ENCODE results near the gene HM13. TPM values are rescaled to one million over a fixed set of nuclear protein-coding genes. Genes with fewer than 3 reads are reported as not detected.

Gene HM13
- total and polyA plus RNA-seq, 3 donors from 2014 or later = 68.7 to 97.5 (median 86.7) TPM

DNA sequence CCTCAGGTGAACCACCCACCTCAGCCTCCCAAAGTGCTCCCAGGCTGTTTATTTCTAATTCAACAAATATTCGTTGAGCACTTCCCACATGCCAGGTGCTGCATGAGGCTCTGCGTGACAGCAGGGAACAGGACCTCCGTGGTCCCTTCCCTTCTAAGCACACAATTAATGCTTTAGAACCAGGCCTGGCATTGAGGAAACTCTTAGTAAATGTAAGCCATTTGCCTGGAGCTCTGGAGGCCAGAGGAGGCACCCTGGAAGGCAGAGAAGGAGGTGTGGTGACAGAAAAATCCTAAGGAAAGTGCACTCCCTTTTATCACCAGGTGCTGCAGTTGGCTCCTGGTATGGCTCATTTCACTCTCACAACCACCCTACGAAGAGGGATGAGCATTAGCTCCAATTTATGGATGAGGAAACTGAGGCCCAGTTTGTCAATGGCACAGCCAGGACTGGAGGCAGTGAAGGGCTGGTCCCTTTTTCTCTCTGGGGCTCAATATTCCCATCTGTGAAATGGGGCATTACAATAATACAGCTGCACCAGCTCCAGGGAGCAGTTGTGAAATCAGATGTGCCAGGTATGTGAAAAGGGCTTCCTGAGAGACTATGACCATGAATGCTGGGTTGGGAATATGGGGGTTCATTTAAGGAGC lies 82.7 kb downstream of the HM13 start:
- no peaks in the 10 kb centered on the region for H3K27me3 ChIP-seq
- no peak for DNase-seq
- TF ChIP-seq, protein P1, sequence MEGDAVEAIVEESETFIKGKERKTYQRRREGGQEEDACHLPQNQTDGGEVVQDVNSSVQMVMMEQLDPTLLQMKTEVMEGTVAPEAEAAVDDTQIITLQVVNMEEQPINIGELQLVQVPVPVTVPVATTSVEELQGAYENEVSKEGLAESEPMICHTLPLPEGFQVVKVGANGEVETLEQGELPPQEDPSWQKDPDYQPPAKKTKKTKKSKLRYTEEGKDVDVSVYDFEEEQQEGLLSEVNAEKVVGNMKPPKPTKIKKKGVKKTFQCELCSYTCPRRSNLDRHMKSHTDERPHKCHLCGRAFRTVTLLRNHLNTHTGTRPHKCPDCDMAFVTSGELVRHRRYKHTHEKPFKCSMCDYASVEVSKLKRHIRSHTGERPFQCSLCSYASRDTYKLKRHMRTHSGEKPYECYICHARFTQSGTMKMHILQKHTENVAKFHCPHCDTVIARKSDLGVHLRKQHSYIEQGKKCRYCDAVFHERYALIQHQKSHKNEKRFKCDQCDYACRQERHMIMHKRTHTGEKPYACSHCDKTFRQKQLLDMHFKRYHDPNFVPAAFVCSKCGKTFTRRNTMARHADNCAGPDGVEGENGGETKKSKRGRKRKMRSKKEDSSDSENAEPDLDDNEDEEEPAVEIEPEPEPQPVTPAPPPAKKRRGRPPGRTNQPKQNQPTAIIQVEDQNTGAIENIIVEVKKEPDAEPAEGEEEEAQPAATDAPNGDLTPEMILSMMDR (IDR thresholded peaks at IDR 0.05) = no peak
- no peak for TF ChIP-seq POLR2A (IDR thresholded peaks at IDR 0.05)
- no peaks in the 10 kb centered on the region for H3K9me3 ChIP-seq
- no peak overlapping the region for H3K4me3 ChIP-seq
- no peaks in the 10 kb centered on the region for H3K36me3 ChIP-seq (ENCODE audit: low read depth, missing control alignments)
- H3K4me1 ChIP-seq = peaks cover 8% of the 10 kb centered on the region
- 70 to 75% methylated on average over 4 of the region's 4 CpGs for WGBS, 2 donors
- peak overlapping the region in 1 of 2 donors; percentile 75 for H3K27ac ChIP-seq
- intact Hi-C loops (cut with DNase I; ENCODE audit: low total_unique reads) = no loop called here

DNA sequence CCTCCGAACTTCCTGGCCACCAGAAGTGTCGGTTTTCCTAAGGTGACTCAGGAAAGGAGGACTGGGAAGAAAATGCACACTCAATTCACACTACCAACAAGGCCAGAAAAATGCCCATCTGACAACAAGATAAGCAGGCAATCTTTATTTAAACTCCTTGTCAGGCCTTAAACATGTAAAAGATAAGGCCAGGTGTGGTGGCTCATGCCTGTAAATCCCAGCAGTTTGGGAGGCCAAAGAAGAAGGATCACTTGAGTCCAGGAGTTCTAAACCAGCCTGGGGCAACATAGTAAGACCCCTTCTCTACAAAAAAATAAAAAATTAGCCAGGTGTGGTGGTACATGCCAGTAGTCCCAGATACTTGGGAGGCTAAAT lies 83.2 kb downstream of the HM13 start:
- no peaks in the 10 kb centered on the region for H3K36me3 ChIP-seq (ENCODE audit: low read depth, missing control alignments)
- 88 to 96% methylated on average over 2 of the region's 2 CpGs for WGBS, 2 donors
- no peak overlapping the region for H3K4me3 ChIP-seq
- H3K27me3 ChIP-seq = no peaks in the 10 kb centered on the region
- no peak for DNase-seq
- TF ChIP-seq, protein P1 (IDR thresholded peaks at IDR 0.05) = no peak
- no peak for TF ChIP-seq POLR2A (IDR thresholded peaks at IDR 0.05)
- H3K9me3 ChIP-seq = no peaks in the 10 kb centered on the region
- no peak overlapping the region for H3K27ac ChIP-seq
- H3K4me1 ChIP-seq = peaks cover 8% of the 10 kb centered on the region
- intact Hi-C loops (cut with DNase I; ENCODE audit: low total_unique reads) = no loop called here

DNA sequence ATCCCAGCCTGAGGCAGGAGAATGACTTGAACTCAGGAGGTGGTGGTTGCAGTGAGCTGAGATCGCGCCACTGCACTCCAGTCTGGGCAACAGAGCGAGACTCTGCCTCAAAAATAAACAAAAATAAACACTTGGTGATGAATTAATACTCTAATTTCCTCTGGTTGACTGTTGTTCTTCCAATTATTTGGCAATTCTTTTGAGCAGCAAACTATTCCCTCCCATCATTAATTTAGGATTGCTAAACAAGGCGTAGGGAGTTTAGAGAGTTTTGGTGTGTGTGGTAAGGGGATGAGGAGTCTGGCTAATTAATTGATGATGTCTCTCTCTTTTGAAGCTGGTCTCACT lies 88.2 kb downstream of the HM13 start:
- DNase-seq = no peak
- 57 to 85% methylated on average over 4 of the region's 4 CpGs for WGBS, 2 donors
- H3K4me3 ChIP-seq = no peak overlapping the region
- TF ChIP-seq POLR2A (IDR thresholded peaks at IDR 0.05) = no peak
- TF ChIP-seq, protein P1 (IDR thresholded peaks at IDR 0.05) = no peak
- no peaks in the 10 kb centered on the region for H3K27me3 ChIP-seq
- no peaks in the 10 kb centered on the region for H3K36me3 ChIP-seq (ENCODE audit: low read depth, missing control alignments)
- H3K4me1 ChIP-seq = peaks cover 6% of the 10 kb centered on the region
- H3K27ac ChIP-seq = no peak overlapping the region
- intact Hi-C loops (cut with DNase I; ENCODE audit: low total_unique reads) = no loop called here
- no peaks in the 10 kb centered on the region for H3K9me3 ChIP-seq

DNA sequence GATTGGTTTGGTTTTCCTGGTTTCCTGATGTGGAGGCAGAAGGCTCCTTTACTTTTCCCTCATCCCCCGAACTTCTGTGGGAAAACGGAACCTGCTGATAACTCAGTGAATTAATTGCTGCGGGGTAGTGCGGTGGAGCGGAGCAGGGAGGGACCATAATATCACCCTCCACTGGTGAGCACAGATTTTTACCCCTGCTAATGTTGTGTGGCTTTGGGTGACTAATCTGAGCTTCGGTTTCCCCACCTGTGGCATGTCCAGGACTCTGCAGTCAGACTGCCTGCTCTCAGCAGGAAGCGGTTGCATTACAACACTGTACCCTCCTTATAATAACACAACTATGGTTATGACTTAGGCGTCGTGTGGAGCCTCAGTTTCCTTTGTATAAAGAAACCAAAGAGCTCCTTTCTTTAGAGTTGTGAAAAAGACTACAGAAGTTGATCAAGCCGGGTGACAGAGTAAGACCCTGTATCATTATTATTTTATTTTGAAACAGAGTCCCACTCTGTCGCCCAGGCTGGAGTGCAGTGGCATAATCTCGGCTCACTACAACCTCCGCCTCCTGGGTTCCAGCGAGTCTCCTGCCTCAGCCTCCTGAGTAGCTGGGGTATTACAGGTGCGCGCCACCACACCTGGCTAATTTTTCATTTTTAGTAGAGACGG lies 88.7 kb downstream of the HM13 start:
- no peak overlapping the region for H3K27ac ChIP-seq
- no peaks in the 10 kb centered on the region for H3K9me3 ChIP-seq
- TF ChIP-seq POLR2A (IDR thresholded peaks at IDR 0.05) = no peak
- TF ChIP-seq, protein P1 (IDR thresholded peaks at IDR 0.05) = no peak
- no peaks in the 10 kb centered on the region for H3K27me3 ChIP-seq
- peaks cover 6% of the 10 kb centered on the region for H3K4me1 ChIP-seq
- H3K4me3 ChIP-seq = no peak overlapping the region
- DNase-seq = no peak
- H3K36me3 ChIP-seq (ENCODE audit: low read depth, missing control alignments) = no peaks in the 10 kb centered on the region
- intact Hi-C loops (cut with DNase I; ENCODE audit: low total_unique reads) = no loop called here
- 60 to 63% methylated on average over 15 to 17 of the region's 17 CpGs for WGBS, 2 donors

Measured in testis (tissue), 3 donors.